HCT116 (cell line): ENCODE data around the gene MED27.

Experiments
- ATF3 ChIP-seq: IDR thresholded peaks from 2 replicates; pipeline ENCODE4 v1.6.1; 2012
- CTCF ChIP-seq, 3 experiments: fragments of 200-600 bp in 1 of 3; sonication (generic) in 1 of 3; IDR thresholded peaks in 2 of 3; conservative IDR thresholded peaks in 1 of 3; 2 replicates each; pipeline ENCODE4 v1.5.1; 2012 to 2017; ENCODE audit warnings: low read depth in 2 of 3, low read length in 2 of 3, antibody characterized with exemption in 1 of 3, borderline replicate concordance in 1 of 3, control low read depth in 1 of 3, mild to moderate bottlenecking in 1 of 3, mixed read lengths in 1 of 3, mixed run types in 1 of 3, moderate library complexity in 1 of 3; ENCODE audit not compliant: insufficient read depth in 1 of 3
- EZH2 ChIP-seq: fragments of 200-600 bp; sonication (generic); IDR thresholded peaks from 2 replicates; pipeline ENCODE4 v1.6.1; 2017; ENCODE audit warnings: antibody characterized with exemption, mixed run types
- EZH2phosphoT487 ChIP-seq: fragments of 200-600 bp; IDR thresholded peaks from 2 replicates; pipeline ENCODE4 v1.6.1; 2018; ENCODE audit warnings: antibody characterized with exemption, borderline replicate concordance
- MAX ChIP-seq: IDR thresholded peaks from 2 replicates; pipeline ENCODE4 v1.6.1; 2012
- RAD21 ChIP-seq: IDR thresholded peaks from 2 replicates; pipeline ENCODE4 v1.6.1; 2012; ENCODE audit warnings: low read depth, mild to moderate bottlenecking

GRCh38 chr9:131987232-131987631, 92.4 kb downstream of the MED27 start:
- TF ChIP-seq EZH2phosphoT487 = no peak
- TF ChIP-seq MAX = no peak
- TF ChIP-seq EZH2 = no peak
- no peak for TF ChIP-seq CTCF (IDR thresholded peaks at IDR 0.05 in 2 of 3, conservative IDR thresholded peaks at IDR 0.05 in 1 of 3; ENCODE audit: borderline replicate concordance in 1 of 3, insufficient read depth in 1 of 3, low read depth in 2 of 3, low read length in 2 of 3)
- no peak for TF ChIP-seq ATF3
- TF ChIP-seq RAD21 = no peak
